ENCODE results near the gene ACO2. TPM values are rescaled to one million over a fixed set of nuclear protein-coding genes. Genes with fewer than 3 reads are reported as not detected.

ACO2 gene
- polyA plus RNA-seq, 1 of the 3 experiments (the other 2 are of a cell fraction) = 47.0 TPM

- Histone ChIP-seq H3K4me3 (ENCODE audit: low read depth in 2 of 2, low read length in 1 of 2) (no peak overlapping the region), H3K4me1 (ENCODE audit: control insufficient read depth in 1 of 2, insufficient read depth in 2 of 2, low read depth in 1 of 2, low read length in 1 of 2) (peaks cover 0 to 6% of the 10 kb centered on the region in 2 experiments; a peak in 1 of 4 replicates), H3K27ac (ENCODE audit: low read depth in 2 of 2, low read length in 1 of 2) (peak overlapping the region in 1 of 2 experiments; percentile 22; a peak in 1 of 4 replicates), H3K9me3 (no peaks in the 10 kb centered on the region), H3F3A (replicated peaks; ENCODE audit: insufficient read depth) (no peaks in the 10 kb centered on the region), H3K36me3 (replicated peaks in 1 of 2; ENCODE audit: control insufficient read depth in 1 of 2, insufficient read depth in 2 of 2, low read length in 1 of 2) (peaks cover 0 to 12% of the 10 kb centered on the region in 2 experiments), H3K9me2 (no peaks in the 10 kb centered on the region), H4K20me1 (ENCODE audit: insufficient read depth) (no peaks in the 10 kb centered on the region), H3K9ac (no peak overlapping the region), H3K27me3 (ENCODE audit: insufficient read depth) (no peaks in the 10 kb centered on the region), H3K4me2 (no peak overlapping the region), H3K79me2 (ENCODE audit: insufficient read depth) (no peaks in the 10 kb centered on the region), H2AFZ (ENCODE audit: low read depth) (no peak overlapping the region)
- ChIA-PET CTCF (interaction anchor here (0.8 to 1.8 kb wide), 4 partner anchors 9 to 601 kb away, joined by 3 to 4 read pairs (median 4); no protein-coding TSS in a partner anchor), POLR2A (interaction anchor here (1.6 kb wide), 1 partner anchor 120 kb away, joined by 4 read pairs; no protein-coding TSS in a partner anchor)
- TF ChIP-seq JUND (IDR thresholded peaks at IDR 0.05) = no peak; the same call in 1 of the 2 replicates
- TF ChIP-seq SIN3A (IDR thresholded peaks at IDR 0.05; ENCODE audit: borderline replicate concordance, low read depth, low read length) = no peak
- TF ChIP-seq POLR2AphosphoS5 (IDR thresholded peaks at IDR 0.05; ENCODE audit: low read depth, low read length) = no peak
- no peak for TF ChIP-seq FOXJ3 (CRISPR knock-in tag; IDR thresholded peaks at IDR 0.05)
- no peak for TF ChIP-seq TAF1 (IDR thresholded peaks at IDR 0.05; ENCODE audit: borderline replicate concordance, low read depth, low read length)
- no peak for TF ChIP-seq GATA2 (CRISPR knock-in tag; IDR thresholded peaks at IDR 0.05)
- TF ChIP-seq ZBTB33 (IDR thresholded peaks at IDR 0.05; ENCODE audit: borderline replicate concordance, low read depth) = no peak
- no peak for TF ChIP-seq RCOR1 (IDR thresholded peaks at IDR 0.05; ENCODE audit: low read length)
- no peak for TF ChIP-seq REST (IDR thresholded peaks at IDR 0.05; ENCODE audit: low read depth, low read length)
- TF ChIP-seq TEAD4 (IDR thresholded peaks at IDR 0.05; ENCODE audit: borderline replicate concordance, insufficient read depth) = no peak
- no peak for TF ChIP-seq MAX (IDR thresholded peaks at IDR 0.05; ENCODE audit: low read depth)
- no peak for TF ChIP-seq CHD2 (IDR thresholded peaks at IDR 0.05; ENCODE audit: low read length, partially characterized antibody)
- 83% methylated on average over 1 of the region's 21 CpGs for WGBS (ENCODE audit: low lambda C conversion rate)
- peak; percentile 26 for DNase-seq
Observed at GRCh38 chr22:41523464-41524221, 54.7 kb downstream of the ACO2 start.
